Mesendoderm (in vitro differentiated cells): Measurements from ENCODE around the gene NEMP2.

Experiments used
- DNase-seq: peaks from one replicate; pipeline ENCODE4 v3.0.0; 2013
- H2AK5ac ChIP-seq: 2 replicates; pipeline ENCODE4 v1.6.1; 2013; ENCODE audit warnings: low read length, inconsistent platforms
- H2BK120ac ChIP-seq: 2 replicates; pipeline ENCODE4 v1.6.1; 2013; ENCODE audit warnings: low read depth, mild to moderate bottlenecking, low read length, moderate library complexity, mixed read lengths
- H2BK15ac ChIP-seq: replicated peaks from 2 replicates; pipeline ENCODE4 v1.6.1; 2013; ENCODE audit warnings: low read depth, mild to moderate bottlenecking, moderate library complexity
- H2BK5ac ChIP-seq: 2 replicates; pipeline ENCODE4 v1.6.1; 2013; ENCODE audit warnings: low read length, inconsistent platforms
- H3K18ac ChIP-seq: 2 replicates; pipeline ENCODE4 v1.6.1; 2013; ENCODE audit warnings: mild to moderate bottlenecking, low read length, mixed read lengths
- H3K23ac ChIP-seq: one replicate; pipeline ENCODE4 v1.6.1; 2013; ENCODE audit warnings: low read length
- H3K27ac ChIP-seq: 2 replicates; pipeline ENCODE4 v1.5.1; 2013; ENCODE audit warnings: low read depth, mild to moderate bottlenecking, inconsistent platforms, low read length, moderate library complexity
- H3K27me3 ChIP-seq: 2 replicates; pipeline ENCODE4 v1.6.1; 2013; ENCODE audit warnings: low read length, control low read depth, mild to moderate bottlenecking, inconsistent platforms; ENCODE audit not compliant: insufficient read depth, poor library complexity
- H3K36me3 ChIP-seq: 2 replicates; pipeline ENCODE4 v1.6.1; 2013; ENCODE audit warnings: low read length, inconsistent platforms; ENCODE audit not compliant: control insufficient read depth, insufficient read depth
- H3K4ac ChIP-seq: one replicate; pipeline ENCODE4 v1.6.1; 2013; ENCODE audit warnings: low read depth, mild to moderate bottlenecking, low read length, moderate library complexity
- H3K4me1 ChIP-seq: 2 replicates; pipeline ENCODE4 v1.6.1; 2013; ENCODE audit warnings: low read depth, low read length, inconsistent platforms; ENCODE audit not compliant: control insufficient read depth
- H3K4me2 ChIP-seq: 2 replicates; pipeline ENCODE4 v1.6.1; 2013; ENCODE audit warnings: low read length
- H3K4me3 ChIP-seq: 2 replicates; pipeline ENCODE4 v1.5.1; 2013; ENCODE audit warnings: mild to moderate bottlenecking, low read length
- H3K56ac ChIP-seq: one replicate; pipeline ENCODE4 v1.6.1; 2013; ENCODE audit warnings: low read length
- H3K79me1 ChIP-seq: 2 replicates; pipeline ENCODE4 v1.6.1; 2013; ENCODE audit warnings: low read length, inconsistent platforms
- H3K79me2 ChIP-seq: 2 replicates; pipeline ENCODE4 v1.6.1; 2013; ENCODE audit warnings: mild to moderate bottlenecking, low read length; ENCODE audit not compliant: control insufficient read depth, insufficient read depth
- H3K9ac ChIP-seq: 2 replicates; pipeline ENCODE4 v1.6.1; 2013; ENCODE audit warnings: low read length, inconsistent platforms
- H4K5ac ChIP-seq: one replicate; pipeline ENCODE4 v1.6.1; 2013; ENCODE audit warnings: low read length
- H4K8ac ChIP-seq: one replicate; pipeline ENCODE4 v1.6.1; 2013; ENCODE audit warnings: low read depth, mild to moderate bottlenecking, control low read depth, low read length, moderate library complexity
- WGBS: extraction: QIAGEN DNeasy Blood & Tissue Kit; methylation state at CpG from one replicate; pipeline ENCODE4 v1.1.7; 2013; ENCODE audit warnings: low lambda C conversion rate, missing lambda C conversion rate; ENCODE audit not compliant: insufficient coverage; ENCODE audit errors: extremely low coverage; 5-methylcytosine and 5-hydroxymethylcytosine counted together

The NEMP2 gene

GRCh38 chr2:190579915-190580846 is 45.7 kb upstream of the NEMP2 start:
- Histone ChIP-seq H2BK120ac (no peak overlapping the region), H2BK5ac (no peak overlapping the region), H4K5ac (no peak overlapping the region), H2BK15ac (no peak overlapping the region), H3K79me1 (no peaks in the 10 kb centered on the region), H4K8ac (peak overlapping the region; percentile 65), H3K36me3 (no peaks in the 10 kb centered on the region), H3K56ac (no peak overlapping the region), H3K4ac (no peak overlapping the region), H3K4me2 (no peak overlapping the region), H3K9ac (no peak overlapping the region), H3K79me2 (no peaks in the 10 kb centered on the region), H2AK5ac (no peak overlapping the region), H3K4me3 (no peak overlapping the region), H3K4me1 (no peaks in the 10 kb centered on the region), H3K18ac (no peak overlapping the region), H3K27me3 (no peaks in the 10 kb centered on the region), H3K27ac (no peak overlapping the region), H3K23ac (no peak overlapping the region)
- no CpG with 5 or more reads among the region's 7 CpGs for WGBS
- no peak for DNase-seq

DNA sequence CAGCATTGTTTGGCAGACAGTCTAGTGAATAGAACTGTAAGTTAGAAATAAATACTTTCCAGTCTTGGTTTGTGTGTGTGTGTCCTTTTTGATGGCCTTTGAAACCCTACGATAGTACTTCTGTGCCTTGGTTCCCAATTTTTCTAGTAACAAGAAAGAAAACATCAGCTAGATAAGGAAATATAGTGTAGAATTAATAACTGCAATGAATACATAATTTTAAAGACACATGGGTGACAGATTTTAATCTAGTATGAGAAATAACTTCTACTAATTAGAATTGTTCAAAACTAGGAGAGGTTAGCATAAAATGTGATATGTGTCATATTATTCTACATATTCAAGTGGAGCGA is 44.5 kb upstream of the NEMP2 start:
- no peak overlapping the region for H3K4me2 ChIP-seq
- no peak overlapping the region for H3K56ac ChIP-seq
- H3K4me3 ChIP-seq = no peak overlapping the region
- H3K79me1 ChIP-seq = no peaks in the 10 kb centered on the region
- no peaks in the 10 kb centered on the region for H3K79me2 ChIP-seq
- H3K23ac ChIP-seq = no peak overlapping the region
- no peaks in the 10 kb centered on the region for H3K36me3 ChIP-seq
- DNase-seq = no peak
- no peaks in the 10 kb centered on the region for H3K4me1 ChIP-seq
- no peak overlapping the region for H2AK5ac ChIP-seq
- no peak overlapping the region for H4K5ac ChIP-seq
- H4K8ac ChIP-seq = no peak overlapping the region
- H2BK15ac ChIP-seq = no peak overlapping the region
- no CpG with 5 or more reads among the region's 2 CpGs for WGBS
- H2BK120ac ChIP-seq = no peak overlapping the region
- H3K18ac ChIP-seq = no peak overlapping the region
- H3K4ac ChIP-seq = no peak overlapping the region
- H3K27me3 ChIP-seq = no peaks in the 10 kb centered on the region
- no peak overlapping the region for H2BK5ac ChIP-seq
- H3K9ac ChIP-seq = no peak overlapping the region
- H3K27ac ChIP-seq = no peak overlapping the region

GRCh38 chr2:190578158-190579057 is 43.9 kb upstream of the NEMP2 start:
- Histone ChIP-seq H3K36me3 (no peaks in the 10 kb centered on the region), H4K8ac (no peak overlapping the region), H2AK5ac (no peak overlapping the region), H2BK120ac (no peak overlapping the region), H3K4ac (no peak overlapping the region), H3K4me2 (no peak overlapping the region), H2BK15ac (no peak overlapping the region), H3K9ac (no peak overlapping the region), H3K27ac (no peak overlapping the region), H3K79me2 (no peaks in the 10 kb centered on the region), H3K27me3 (no peaks in the 10 kb centered on the region), H4K5ac (no peak overlapping the region), H3K18ac (no peak overlapping the region), H2BK5ac (no peak overlapping the region), H3K79me1 (no peaks in the 10 kb centered on the region), H3K4me1 (no peaks in the 10 kb centered on the region), H3K23ac (no peak overlapping the region), H3K56ac (no peak overlapping the region), H3K4me3 (no peak overlapping the region)
- DNase-seq = no peak
- WGBS = 100% methylated on average over 1 of the region's 6 CpGs

DNA sequence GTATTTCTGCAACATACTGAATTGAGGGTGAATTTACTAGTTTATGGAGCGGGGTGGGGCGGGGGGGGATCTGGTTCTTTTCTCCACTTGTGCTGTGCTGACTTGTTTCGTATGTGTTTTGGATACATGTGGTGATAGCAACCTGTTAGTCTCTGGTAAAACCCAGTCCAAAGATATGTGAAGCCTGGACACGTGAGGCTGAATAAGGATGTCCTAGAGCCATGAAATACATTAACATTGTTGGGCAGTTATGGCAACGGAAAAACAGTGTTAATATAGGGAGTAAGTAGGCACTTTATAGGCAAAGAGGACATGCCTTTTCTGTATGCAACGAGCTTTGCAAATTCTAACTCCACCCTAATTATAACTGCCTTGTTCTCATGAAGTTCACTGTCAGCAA is 42.1 kb upstream of the NEMP2 start:
- no peak overlapping the region for H3K56ac ChIP-seq
- no peak overlapping the region for H3K4ac ChIP-seq
- no CpG with 5 or more reads among the region's 6 CpGs for WGBS
- H3K4me3 ChIP-seq = no peak overlapping the region
- H3K79me2 ChIP-seq = no peaks in the 10 kb centered on the region
- no peak overlapping the region for H3K18ac ChIP-seq
- no peak overlapping the region for H2BK120ac ChIP-seq
- H2AK5ac ChIP-seq = no peak overlapping the region
- no peak overlapping the region for H3K27ac ChIP-seq
- H3K9ac ChIP-seq = no peak overlapping the region
- H3K4me1 ChIP-seq = no peaks in the 10 kb centered on the region
- DNase-seq = no peak
- no peak overlapping the region for H3K23ac ChIP-seq
- H2BK5ac ChIP-seq = no peak overlapping the region
- no peaks in the 10 kb centered on the region for H3K36me3 ChIP-seq
- H4K8ac ChIP-seq = no peak overlapping the region
- no peak overlapping the region for H2BK15ac ChIP-seq
- H3K27me3 ChIP-seq = no peaks in the 10 kb centered on the region
- H3K4me2 ChIP-seq = no peak overlapping the region
- H3K79me1 ChIP-seq = no peaks in the 10 kb centered on the region
- H4K5ac ChIP-seq = no peak overlapping the region

- Histone ChIP-seq H3K4me2 (no peak overlapping the region), H2BK120ac (no peak overlapping the region), H4K5ac (no peak overlapping the region), H3K27me3 (no peaks in the 10 kb centered on the region), H3K9ac (no peak overlapping the region), H3K4me3 (no peak overlapping the region), H3K79me2 (no peaks in the 10 kb centered on the region), H2AK5ac (no peak overlapping the region), H3K4me1 (no peaks in the 10 kb centered on the region), H2BK5ac (no peak overlapping the region), H4K8ac (no peak overlapping the region), H3K27ac (no peak overlapping the region), H3K79me1 (no peaks in the 10 kb centered on the region), H3K56ac (no peak overlapping the region), H3K36me3 (no peaks in the 10 kb centered on the region), H3K18ac (no peak overlapping the region), H3K4ac (no peak overlapping the region), H3K23ac (no peak overlapping the region), H2BK15ac (no peak overlapping the region)
- no peak for DNase-seq
- WGBS = no CpG with 5 or more reads among the region's 1 CpG
Measured at GRCh38 chr2:190575263-190575662, 40.7 kb upstream of the NEMP2 start.
